C4-2B (cell line): ENCODE results near the gene PMPCA.

ENCODE experiments used
- CTCF ChIP-seq: fragments of 450-650 bp; conservative IDR thresholded peaks from 2 replicates; pipeline ENCODE4 v1.5.1; 2017; ENCODE audit warnings: mild to moderate bottlenecking
- ZFX ChIP-seq: fragments of 450-650 bp; IDR thresholded peaks from 2 replicates; pipeline ENCODE4 v1.6.1; 2017

- TF ChIP-seq CTCF (no peak), ZFX (no peak)
Observed at GRCh38 chr9:136424750-136425362, 14.4 kb downstream of the PMPCA start.
